Measurements from ENCODE around the gene BCAN.

The BCAN gene

GRCh38 chr1:156662800-156663055 lies 20.8 kb downstream of the BCAN start:
- no peak for DNase-seq

- no peak for DNase-seq
These were observed 21.3 kb downstream of the BCAN start for GRCh38 chr1:156663178-156663577.

DNA sequence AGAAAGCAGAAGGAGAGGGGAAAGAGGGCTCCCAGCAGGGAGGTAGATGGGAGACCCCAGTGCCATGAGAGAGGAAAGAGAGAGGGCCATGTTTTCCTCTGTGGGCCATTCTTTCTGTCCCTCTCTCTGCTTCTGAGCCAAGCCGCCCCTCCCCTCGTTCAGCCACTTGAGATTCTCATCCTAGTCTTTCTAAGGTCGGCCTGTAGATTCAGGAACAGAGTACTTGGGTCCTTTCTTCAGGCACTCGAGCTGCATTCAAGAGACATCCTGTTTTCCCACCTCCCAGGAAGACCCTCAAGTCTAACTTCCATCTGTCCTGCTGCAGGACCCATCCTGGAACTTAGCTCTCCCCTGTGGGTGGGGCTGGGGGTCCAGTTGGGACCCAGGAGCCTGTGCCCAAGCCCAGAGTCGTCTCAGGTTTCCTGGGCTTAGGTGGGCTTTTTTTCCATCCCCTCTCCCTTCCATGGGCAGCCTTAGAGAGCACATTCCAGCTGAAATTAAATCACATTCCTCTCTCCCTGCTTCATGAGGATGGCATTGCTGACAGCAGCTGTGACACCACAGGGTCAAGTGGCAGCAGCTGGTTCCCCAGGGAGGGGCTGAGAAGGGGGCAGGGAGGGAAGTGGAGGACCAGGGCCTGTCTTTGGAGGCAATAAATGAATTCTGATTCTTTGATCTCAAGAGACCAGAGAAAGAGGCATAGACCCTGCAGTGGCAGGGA lies 22.3 kb downstream of the BCAN start:
- no peak for DNase-seq

- DNase-seq = no peak
These were observed 23.0 kb downstream of the BCAN start for GRCh38 chr1:156664767-156665411.

- no peak for DNase-seq
These were observed 23.6 kb downstream of the BCAN start for GRCh38 chr1:156665539-156665938.

GRCh38 chr1:156666862-156667609 lies 25.1 kb downstream of the BCAN start:
- no peak for DNase-seq

GRCh38 chr1:156667610-156667967 lies 25.7 kb downstream of the BCAN start:
- DNase-seq = no peak

- no peak for DNase-seq
These were observed 26.2 kb downstream of the BCAN start for GRCh38 chr1:156667968-156668709.

DNA sequence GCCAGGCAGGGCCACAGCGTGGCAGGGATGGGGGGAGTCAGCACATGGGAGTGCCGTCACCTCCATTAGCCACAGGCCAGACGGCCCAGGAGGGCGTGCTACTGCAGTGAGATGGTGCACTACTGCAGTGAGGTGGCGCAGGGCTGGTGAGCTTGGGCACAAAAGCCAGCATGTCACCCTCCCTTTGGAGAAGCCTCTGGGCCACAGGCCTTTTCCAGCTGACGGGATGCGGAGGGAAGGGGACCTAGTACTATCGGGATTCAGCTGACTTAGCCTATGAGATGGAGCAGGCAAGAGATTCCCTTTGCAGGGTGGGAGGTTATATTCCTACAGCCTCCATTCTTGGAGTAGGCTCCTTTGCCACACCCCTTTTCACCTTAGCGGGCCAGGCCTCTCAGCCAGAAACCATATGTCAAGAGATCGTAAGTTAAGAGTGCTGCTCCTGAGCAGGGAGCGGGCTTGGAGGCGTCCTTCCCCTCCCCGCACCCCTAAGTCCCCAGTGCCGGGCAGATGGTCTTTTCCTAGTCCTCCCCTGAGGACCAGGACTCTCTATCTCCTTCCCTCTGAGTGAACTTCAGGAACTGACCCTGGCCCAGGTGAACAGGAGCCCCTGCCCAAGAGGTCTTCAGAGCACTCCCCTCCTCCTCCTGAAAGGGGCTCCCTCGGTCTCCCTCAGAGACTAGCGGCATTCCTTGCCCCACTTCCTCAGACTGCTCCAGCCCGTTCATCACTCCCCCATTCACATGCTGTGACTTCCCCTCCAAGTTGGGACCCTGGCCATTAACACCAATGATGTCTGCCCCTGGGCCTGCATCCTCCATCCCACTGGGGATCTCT lies 27.1 kb downstream of the BCAN start:
- DNase-seq = no peak

DNA sequence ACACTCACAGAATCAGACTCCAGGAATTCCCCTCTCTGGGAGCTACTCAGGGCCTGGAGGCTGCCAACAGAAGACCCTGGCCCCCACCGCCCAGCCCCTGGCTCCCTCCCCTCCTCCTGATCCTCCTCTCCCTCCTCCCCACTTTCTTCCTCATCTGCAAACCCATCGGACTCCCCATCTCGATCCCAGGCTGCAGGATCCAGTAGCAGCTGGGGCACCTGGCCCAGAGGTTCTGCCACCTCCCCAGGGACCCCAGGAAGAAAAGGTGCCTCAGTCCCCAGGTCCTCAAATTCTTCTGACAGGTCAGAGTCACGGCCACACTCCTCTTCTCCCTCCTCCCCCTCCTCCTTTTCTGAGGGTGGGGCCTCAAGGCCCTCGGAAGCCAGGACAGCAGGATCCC lies 27.9 kb downstream of the BCAN start:
- no peak for DNase-seq

DNA sequence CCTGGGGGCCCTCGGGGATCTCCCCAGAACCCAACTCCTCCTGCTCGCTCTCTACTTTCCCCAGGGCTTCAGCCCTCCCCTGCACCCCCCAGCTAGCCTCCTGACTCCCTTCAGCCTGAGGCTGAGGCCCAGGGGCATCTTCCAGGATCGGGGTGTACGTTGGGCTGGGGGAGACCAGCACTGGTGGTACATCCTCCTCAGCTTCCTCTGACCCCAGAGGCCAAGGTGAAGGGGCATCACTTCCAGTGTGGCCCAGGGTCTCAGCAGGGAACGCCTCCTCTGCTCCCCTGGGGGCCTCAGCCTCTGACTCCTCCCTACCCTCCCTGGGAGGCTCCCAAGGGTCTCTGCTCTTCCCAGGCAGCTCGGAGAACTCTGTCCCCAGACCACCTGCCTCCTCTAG lies 28.4 kb downstream of the BCAN start:
- no peak for DNase-seq

DNA sequence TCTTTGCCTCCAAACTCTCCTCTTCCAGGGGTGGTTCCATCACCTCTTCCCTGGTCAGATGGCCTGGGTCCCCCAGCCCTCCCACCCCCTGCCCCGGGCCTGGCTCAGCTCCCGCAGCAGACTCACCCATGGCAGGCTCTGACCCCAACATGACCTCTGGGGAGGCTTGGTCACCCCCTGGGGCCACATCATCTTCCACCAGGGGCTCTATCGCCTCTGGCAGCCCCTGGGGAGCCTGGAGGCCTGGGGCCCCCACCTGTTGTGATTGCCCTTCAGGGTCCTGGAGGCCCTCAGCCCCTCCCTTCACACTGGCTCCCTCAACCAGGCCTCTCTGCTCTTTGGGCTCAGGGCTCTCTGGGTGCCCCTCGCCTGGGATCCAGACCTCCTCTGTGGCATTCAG lies 28.9 kb downstream of the BCAN start:
- no peak for DNase-seq

GRCh38 chr1:156671804-156672203 lies 29.9 kb downstream of the BCAN start:
- DNase-seq = no peak

DNA sequence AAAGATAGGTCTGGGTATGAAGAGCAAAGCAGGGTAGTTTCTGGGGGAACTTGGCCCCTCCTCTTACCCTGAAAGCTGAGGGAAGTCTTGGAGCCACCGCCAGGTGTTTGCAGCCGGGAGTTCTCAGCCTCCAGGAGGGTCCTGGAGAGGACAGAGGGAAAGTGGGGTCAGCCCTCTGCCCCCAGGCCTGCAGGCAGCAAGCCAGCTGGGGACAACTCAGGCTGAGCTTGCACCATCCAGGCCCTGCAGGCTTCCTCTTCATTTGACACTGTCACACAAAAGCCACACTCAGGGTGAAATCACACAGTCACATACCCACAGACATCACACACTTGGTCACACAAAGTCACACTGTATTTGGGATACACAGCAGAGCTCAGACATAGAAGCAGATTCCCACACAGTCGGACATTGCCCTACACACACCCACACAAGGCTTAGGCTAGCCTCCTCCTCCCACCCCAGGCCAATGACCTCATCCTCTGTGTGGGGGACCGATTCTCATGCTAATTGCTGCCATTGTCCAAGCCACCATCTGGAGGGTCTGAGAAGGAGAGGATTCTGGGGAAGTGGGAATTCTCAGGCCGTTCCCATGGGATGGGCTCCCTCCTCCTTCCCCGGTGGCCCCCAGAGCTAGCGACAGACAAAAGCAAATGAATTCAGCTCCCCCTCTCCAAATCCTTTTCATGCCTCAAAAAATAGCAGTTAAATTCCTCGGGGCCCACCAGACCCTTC lies 31.6 kb downstream of the BCAN start:
- DNase-seq = no peak

DNA sequence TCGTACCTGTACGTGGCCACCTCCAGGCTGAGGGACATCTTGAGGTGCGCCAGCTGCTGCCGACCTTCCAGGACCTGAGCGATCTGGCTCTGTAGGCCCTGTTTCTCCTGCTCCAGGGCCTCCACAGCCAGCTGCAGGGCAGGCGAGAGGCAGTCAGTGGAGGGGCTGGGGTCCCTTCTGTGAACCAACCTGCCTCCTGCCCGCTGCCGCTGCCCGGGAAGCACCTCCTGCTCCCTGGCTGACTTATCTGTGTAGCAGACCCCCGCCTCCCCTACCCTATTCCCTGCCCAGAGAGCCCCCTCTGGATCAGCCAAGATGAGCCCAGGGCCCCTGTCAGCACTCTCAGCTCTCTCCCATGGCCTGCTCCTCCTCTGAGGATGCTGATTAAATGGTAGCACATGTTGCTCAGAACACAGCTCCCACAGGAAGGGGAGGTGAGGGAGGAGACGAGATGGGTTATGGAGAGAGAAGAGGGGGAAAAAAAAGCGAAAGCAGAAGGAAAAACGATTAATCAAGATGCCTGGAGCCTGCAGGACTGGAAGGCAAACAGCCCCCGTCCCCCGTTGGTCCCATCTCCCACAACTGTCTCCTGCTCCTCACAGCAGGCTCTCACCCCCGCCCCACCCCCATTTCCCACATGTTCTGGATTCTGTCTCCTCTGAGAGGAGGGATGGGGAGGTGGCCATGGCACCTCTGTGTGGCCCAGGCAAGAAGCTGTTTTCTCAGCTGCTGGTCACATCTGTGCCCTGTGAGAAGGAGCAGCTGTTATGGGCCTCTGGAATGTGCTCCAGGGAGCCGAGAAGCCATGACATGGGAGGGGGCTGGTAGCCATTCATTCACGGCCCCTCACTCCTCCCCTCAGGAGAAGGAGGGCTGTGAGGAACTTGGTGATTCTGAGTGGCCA lies 33.5 kb downstream of the BCAN start:
- DNase-seq = no peak

GRCh38 chr1:156676114-156676819 lies 34.4 kb downstream of the BCAN start:
- no peak for DNase-seq

GRCh38 chr1:156676820-156677615 lies 35.1 kb downstream of the BCAN start, which contains the start of gene NES:
TSS of gene NES (minus strand) at chr1:156677407. CDS start at chr1:156677264, 143 bp downstream.
- DNase-seq = no peak

- DNase-seq = peak; percentile 50
These were observed 36.0 kb downstream of the BCAN start for GRCh38 chr1:156677616-156678596.
